Neural cell (in vitro differentiated cells): ENCODE results near the gene C17orf75. TPM values are rescaled to one million over a fixed set of nuclear protein-coding genes. Genes with fewer than 3 reads are reported as not detected.

ENCODE experiments used
- H2AFZ ChIP-seq: fragments of 200-600, 300-800 bp; sonication (generic), shearing (Covaris generic); 2 replicates; pipeline ENCODE4 v1.6.0; 2014; ENCODE audit warnings: low read depth, mild to moderate bottlenecking, antibody characterized with exemption, low read length, moderate library complexity
- H3F3A ChIP-seq: fragments of 200-600 bp; shearing (Covaris generic); 2 replicates; pipeline ENCODE4 v1.6.1; 2016; ENCODE audit warnings: mild to moderate bottlenecking, moderate library complexity, mixed read lengths, antibody characterized with exemption, low read length; ENCODE audit not compliant: insufficient read depth, poor library complexity, severe bottlenecking
- H3K27ac ChIP-seq: fragments of 200-600, 300-800 bp; sonication (generic), shearing (Covaris generic); 2 replicates; pipeline ENCODE4 v1.5.1; 2014; ENCODE audit warnings: mild to moderate bottlenecking, low read length, moderate library complexity
- H3K27me3 ChIP-seq: fragments of 300-800, 200-600 bp; sonication (generic), shearing (Covaris generic); 2 replicates; pipeline ENCODE4 v1.6.0; 2014; ENCODE audit warnings: mild to moderate bottlenecking, low read depth, low read length, moderate library complexity; ENCODE audit not compliant: insufficient read depth
- H3K36me3 ChIP-seq: fragments of 300-800, 200-600 bp; sonication (generic), shearing (Covaris generic); 2 replicates; pipeline ENCODE4 v1.5.1; 2014; ENCODE audit warnings: mild to moderate bottlenecking, antibody characterized with exemption, low read length, moderate library complexity; ENCODE audit not compliant: insufficient read depth
- H3K4me2 ChIP-seq: fragments of 300-800, 200-600 bp; sonication (generic), shearing (Covaris generic); 2 replicates; pipeline ENCODE4 v1.6.0; 2014; ENCODE audit warnings: mild to moderate bottlenecking, low read length
- H3K4me3 ChIP-seq: fragments of 300-800, 200-600 bp; sonication (generic), shearing (Covaris generic); 2 replicates; pipeline ENCODE4 v1.5.1; 2014; ENCODE audit warnings: mild to moderate bottlenecking, low read length, moderate library complexity
- H3K79me2 ChIP-seq: fragments of 200-600 bp; shearing (Covaris generic); replicated peaks from 2 replicates; pipeline ENCODE4 v1.6.0; 2014; ENCODE audit warnings: mild to moderate bottlenecking, low read length, moderate library complexity; ENCODE audit not compliant: insufficient read depth
- H3K9ac ChIP-seq: fragments of 300-800, 200-600 bp; sonication (generic), shearing (Covaris generic); 2 replicates; pipeline ENCODE4 v1.6.1; 2016; ENCODE audit warnings: mild to moderate bottlenecking, low read length, mixed read lengths
- H3K9me2 ChIP-seq: fragments of 200-600 bp; shearing (Covaris generic); 2 replicates; pipeline ENCODE4 v1.6.1; 2016; ENCODE audit warnings: mild to moderate bottlenecking, low read length, mixed read lengths; ENCODE audit not compliant: insufficient read depth
- H3K9me3 ChIP-seq: fragments of 200-600, 300-800 bp; sonication (generic), shearing (Covaris generic); 2 replicates; pipeline ENCODE4 v1.6.1; 2016; ENCODE audit warnings: mild to moderate bottlenecking, mixed run types, low read length, moderate library complexity, mixed read lengths
- H4K20me1 ChIP-seq: fragments of 200-600 bp; shearing (Covaris generic); 2 replicates; pipeline ENCODE4 v1.6.1; 2016; ENCODE audit warnings: mild to moderate bottlenecking, mixed run types; ENCODE audit not compliant: insufficient read depth
- EP300 ChIP-seq: fragments of 450-650 bp; conservative IDR thresholded peaks from 2 replicates; pipeline ENCODE4 v1.6.1; 2014; ENCODE audit warnings: antibody characterized with exemption, mild to moderate bottlenecking, moderate library complexity; ENCODE audit not compliant: poor library complexity, severe bottlenecking
- MXI1 ChIP-seq: fragments of 450-650 bp; conservative IDR thresholded peaks from 2 replicates; pipeline ENCODE4 v1.6.1; 2014; ENCODE audit warnings: antibody characterized with exemption, mild to moderate bottlenecking; ENCODE audit not compliant: poor library complexity, severe bottlenecking
- SMC3 ChIP-seq: fragments of 450-650 bp; conservative IDR thresholded peaks from 2 replicates; pipeline ENCODE4 v1.6.1; 2014; ENCODE audit warnings: antibody characterized with exemption, mild to moderate bottlenecking, moderate library complexity; ENCODE audit not compliant: poor library complexity
- TAF1 ChIP-seq: IDR thresholded peaks from 2 replicates; pipeline ENCODE4 v1.6.1; 2012; ENCODE audit warnings: low read depth
- polyA plus RNA-seq: library from polyadenylated mRNA; depleted of rRNA; stranded (reverse); fragments of >200 nt; gene quantifications from 2 replicates; pipeline ENCODE4 v1.2.3, GENCODE V29; 2014
- TF ChIP-seq, protein P1 (sequence below): IDR thresholded peaks from 2 replicates; pipeline ENCODE4 v1.6.1; 2012; ENCODE audit warnings: borderline replicate concordance

The C17orf75 gene
- polyA plus RNA-seq, 1 donor from 2014 or later: 77.0 TPM

DNA sequence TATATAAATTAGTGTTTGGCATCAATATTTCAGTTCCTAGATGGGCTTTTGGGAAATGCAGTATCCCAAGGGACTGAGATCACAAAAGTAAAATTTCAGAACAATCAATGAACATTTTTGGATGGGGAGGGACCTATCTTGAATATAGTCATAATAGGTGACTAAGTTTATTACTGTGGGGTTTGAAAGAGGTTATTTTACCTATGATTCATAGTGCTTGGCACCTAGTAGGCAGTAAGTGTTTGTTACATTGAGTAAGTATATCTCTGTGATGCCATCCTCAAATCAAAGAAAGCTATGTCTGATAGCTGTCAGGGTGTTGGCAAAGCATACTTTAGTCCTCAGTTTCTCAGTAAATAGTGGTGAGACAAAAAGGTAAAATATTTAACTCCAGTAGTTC lies 44.9 kb upstream of the C17orf75 start:
- Histone ChIP-seq H3K4me2 (no peak overlapping the region), H2AFZ (no peak overlapping the region), H3F3A (no peaks in the 10 kb centered on the region), H3K27me3 (no peaks in the 10 kb centered on the region), H3K9me3 (no peaks in the 10 kb centered on the region), H4K20me1 (no peaks in the 10 kb centered on the region), H3K79me2 (no peaks in the 10 kb centered on the region), H3K9me2 (no peaks in the 10 kb centered on the region), H3K36me3 (no peaks in the 10 kb centered on the region), H3K27ac (no peak overlapping the region), H3K4me3 (no peak overlapping the region), H3K9ac (no peak overlapping the region)
- TF ChIP-seq SMC3: no peak
- TF ChIP-seq, protein P1, sequence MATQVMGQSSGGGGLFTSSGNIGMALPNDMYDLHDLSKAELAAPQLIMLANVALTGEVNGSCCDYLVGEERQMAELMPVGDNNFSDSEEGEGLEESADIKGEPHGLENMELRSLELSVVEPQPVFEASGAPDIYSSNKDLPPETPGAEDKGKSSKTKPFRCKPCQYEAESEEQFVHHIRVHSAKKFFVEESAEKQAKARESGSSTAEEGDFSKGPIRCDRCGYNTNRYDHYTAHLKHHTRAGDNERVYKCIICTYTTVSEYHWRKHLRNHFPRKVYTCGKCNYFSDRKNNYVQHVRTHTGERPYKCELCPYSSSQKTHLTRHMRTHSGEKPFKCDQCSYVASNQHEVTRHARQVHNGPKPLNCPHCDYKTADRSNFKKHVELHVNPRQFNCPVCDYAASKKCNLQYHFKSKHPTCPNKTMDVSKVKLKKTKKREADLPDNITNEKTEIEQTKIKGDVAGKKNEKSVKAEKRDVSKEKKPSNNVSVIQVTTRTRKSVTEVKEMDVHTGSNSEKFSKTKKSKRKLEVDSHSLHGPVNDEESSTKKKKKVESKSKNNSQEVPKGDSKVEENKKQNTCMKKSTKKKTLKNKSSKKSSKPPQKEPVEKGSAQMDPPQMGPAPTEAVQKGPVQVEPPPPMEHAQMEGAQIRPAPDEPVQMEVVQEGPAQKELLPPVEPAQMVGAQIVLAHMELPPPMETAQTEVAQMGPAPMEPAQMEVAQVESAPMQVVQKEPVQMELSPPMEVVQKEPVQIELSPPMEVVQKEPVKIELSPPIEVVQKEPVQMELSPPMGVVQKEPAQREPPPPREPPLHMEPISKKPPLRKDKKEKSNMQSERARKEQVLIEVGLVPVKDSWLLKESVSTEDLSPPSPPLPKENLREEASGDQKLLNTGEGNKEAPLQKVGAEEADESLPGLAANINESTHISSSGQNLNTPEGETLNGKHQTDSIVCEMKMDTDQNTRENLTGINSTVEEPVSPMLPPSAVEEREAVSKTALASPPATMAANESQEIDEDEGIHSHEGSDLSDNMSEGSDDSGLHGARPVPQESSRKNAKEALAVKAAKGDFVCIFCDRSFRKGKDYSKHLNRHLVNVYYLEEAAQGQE: no peak
- no peak for TF ChIP-seq EP300
- no peak for TF ChIP-seq TAF1

DNA sequence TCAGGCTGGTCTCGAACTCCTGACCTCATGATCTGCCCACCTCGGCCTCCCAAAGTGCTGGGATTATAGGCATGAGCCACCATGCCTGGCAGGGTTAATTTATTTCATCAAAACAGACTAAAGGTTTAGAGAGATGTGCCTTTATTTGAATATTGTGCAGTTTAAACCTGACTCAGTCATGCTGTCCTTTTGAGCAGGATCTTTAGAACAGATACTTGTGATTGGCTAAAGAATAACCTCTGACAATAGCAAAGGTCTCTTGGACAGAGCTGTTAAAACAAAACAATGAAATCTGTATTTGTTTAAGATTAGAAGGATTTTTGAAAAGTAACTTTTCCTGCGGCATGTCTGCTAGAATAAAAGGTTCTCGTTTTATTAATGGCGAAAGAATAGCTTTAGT lies 44.0 kb upstream of the C17orf75 start:
- H3K36me3 ChIP-seq: no peaks in the 10 kb centered on the region

More for the DNA sequence above, 44.0 kb upstream of the C17orf75 start:
- Histone ChIP-seq H3K79me2 (no peaks in the 10 kb centered on the region), H3K9me2 (no peaks in the 10 kb centered on the region), H3K9me3 (no peaks in the 10 kb centered on the region), H4K20me1 (no peaks in the 10 kb centered on the region), H3K27me3 (no peaks in the 10 kb centered on the region), H3K4me3 (no peak overlapping the region), H2AFZ (no peak overlapping the region), H3K4me2 (no peak overlapping the region), H3K9ac (no peak overlapping the region), H3K27ac (no peak overlapping the region), H3F3A (no peaks in the 10 kb centered on the region)
- TF ChIP-seq, protein P1: no peak
- TF ChIP-seq EP300 (no peak), MXI1 (no peak)
